ENCODE data around the gene KIAA0232. TPM values are rescaled to one million over a fixed set of nuclear protein-coding genes. Genes with fewer than 3 reads are reported as not detected.
"Not testable (repeated sequence)": the region's sequence is repeated elsewhere in the genome, so short reads cannot be mapped to it uniquely, and the experiment has no call there.

Gene KIAA0232
- total and polyA plus RNA-seq, 2 experiments from 2014 or later: 27.4 to 28.7 TPM

GRCh38 chr4:6910960-6911874 is 128.7 kb downstream of the KIAA0232 start:
- H3K27ac ChIP-seq: no peak overlapping the region
- H3K4me1 ChIP-seq (ENCODE audit: low read depth): peaks cover 22% of the 10 kb centered on the region
- DNase-seq (ENCODE audit: low read depth in 1 of 2, low spot score in 1 of 2): no peak
- peaks cover 3% of the 10 kb centered on the region for H3K27me3 ChIP-seq
- no peaks in the 10 kb centered on the region for H3K36me3 ChIP-seq
- H3K4me3 ChIP-seq: peak overlapping the region; percentile 100
- no peak for TF ChIP-seq CTCF (IDR thresholded peaks at IDR 0.05; ENCODE audit: low read depth, low read length)
- H3K9me3 ChIP-seq (ENCODE audit: low read depth): no peaks in the 10 kb centered on the region

GRCh38 chr4:6911917-6912316 is 129.4 kb downstream of the KIAA0232 start:
- not testable (repeated sequence) for H3K27me3 ChIP-seq; DNase-seq (ENCODE audit: low read depth in 1 of 2, low spot score in 1 of 2); H3K9me3 ChIP-seq (ENCODE audit: low read depth); H3K27ac ChIP-seq; H3K36me3 ChIP-seq; H3K4me3 ChIP-seq
- peaks cover 28% of the 10 kb centered on the region for H3K4me1 ChIP-seq (ENCODE audit: low read depth)

- Histone ChIP-seq H3K27ac (no peak overlapping the region), H3K27me3 (peaks cover 3% of the 10 kb centered on the region)
- no peak for TF ChIP-seq CTCF (IDR thresholded peaks at IDR 0.05; ENCODE audit: low read depth, low read length)
These were observed 129.9 kb downstream of the KIAA0232 start for GRCh38 chr4:6912441-6912840.

GRCh38 chr4:6913350-6913905 is 130.9 kb downstream of the KIAA0232 start:
- no peak for DNase-seq (ENCODE audit: low read depth in 1 of 2, low spot score in 1 of 2)
- Histone ChIP-seq H3K27ac (no peak overlapping the region), H3K27me3 (peaks cover 3% of the 10 kb centered on the region), H3K36me3 (no peaks in the 10 kb centered on the region), H3K4me1 (ENCODE audit: low read depth) (peaks cover 31% of the 10 kb centered on the region), H3K4me3 (no peak overlapping the region), H3K9me3 (ENCODE audit: low read depth) (no peaks in the 10 kb centered on the region)
- no peak for TF ChIP-seq CTCF (IDR thresholded peaks at IDR 0.05; ENCODE audit: low read depth, low read length)

More at GRCh38 chr4:6912441-6912840, 129.9 kb downstream of the KIAA0232 start:
- H3K9me3 ChIP-seq (ENCODE audit: low read depth): no peaks in the 10 kb centered on the region
- H3K4me3 ChIP-seq: no peak overlapping the region
- DNase-seq (ENCODE audit: low read depth in 1 of 2, low spot score in 1 of 2): no peak
- peaks cover 33% of the 10 kb centered on the region for H3K4me1 ChIP-seq (ENCODE audit: low read depth)
- no peaks in the 10 kb centered on the region for H3K36me3 ChIP-seq

GRCh38 chr4:6914448-6914847 is 131.9 kb downstream of the KIAA0232 start:
- H3K36me3 ChIP-seq: no peaks in the 10 kb centered on the region
- H3K27me3 ChIP-seq: peaks cover 3% of the 10 kb centered on the region
- DNase-seq (ENCODE audit: low read depth in 1 of 2, low spot score in 1 of 2): no peak
- H3K4me1 ChIP-seq (ENCODE audit: low read depth): peaks cover 31% of the 10 kb centered on the region
- no peak overlapping the region for H3K4me3 ChIP-seq
- H3K9me3 ChIP-seq (ENCODE audit: low read depth): no peaks in the 10 kb centered on the region
- H3K27ac ChIP-seq: no peak overlapping the region
- TF ChIP-seq CTCF (IDR thresholded peaks at IDR 0.05; ENCODE audit: low read depth, low read length): no peak

Data from cardiac muscle cell (in vitro differentiated cells and primary cell).